ENCODE measurements around the gene GIGYF2. TPM values are rescaled to one million over a fixed set of nuclear protein-coding genes. Genes with fewer than 3 reads are reported as not detected.

GIGYF2 gene
- total RNA-seq, 1 experiment from 2014 or later: 40.4 TPM

DNA sequence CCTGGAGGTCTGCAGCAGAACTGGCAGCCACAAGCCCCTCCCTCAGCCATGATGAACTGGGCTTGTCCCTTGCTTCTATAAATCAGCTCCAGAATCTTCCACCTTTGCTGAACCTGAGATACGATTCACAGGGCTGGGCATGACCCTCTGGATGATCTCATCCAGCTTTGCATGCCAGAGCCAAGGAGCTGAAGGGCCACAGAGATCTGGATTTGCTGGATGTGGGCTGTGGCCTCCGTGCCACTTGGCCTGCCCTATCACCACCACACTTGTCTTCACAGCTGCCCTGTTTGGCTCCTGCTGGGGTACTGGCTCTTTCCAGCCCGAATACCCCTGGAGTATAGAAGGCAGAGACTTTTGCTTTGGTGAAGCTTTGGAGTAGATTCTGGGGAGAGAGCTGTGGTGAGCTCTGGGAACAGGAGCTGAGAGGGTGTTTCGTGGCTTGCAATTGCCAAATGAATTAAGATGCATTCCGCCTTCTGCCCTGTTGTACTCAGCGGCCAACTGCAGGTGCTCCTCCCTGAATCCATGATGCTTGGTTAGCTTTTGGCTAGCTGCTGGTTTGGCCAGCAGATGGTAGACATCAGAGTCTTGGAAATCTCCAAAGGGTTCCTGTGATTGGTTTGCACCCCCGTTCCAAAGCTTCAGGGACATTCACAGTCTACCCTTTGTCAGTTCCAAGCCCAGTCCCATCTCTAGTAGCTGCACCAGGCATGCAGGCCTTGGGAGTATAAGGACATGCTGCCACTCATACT, 30.9 kb upstream of the GIGYF2 start:
- intact Hi-C loops (cut with micrococcal nuclease; ENCODE audit: unreplicated experiment): no loop called here
- H3K36me3 Mint-ChIP-seq (ENCODE audit: insufficient read depth, unreplicated experiment): peaks cover 6% of the 10 kb centered on the region
- H3K9me3 Mint-ChIP-seq (ENCODE audit: unreplicated experiment): no peaks in the 10 kb centered on the region
- no peaks in the 10 kb centered on the region for H3K27me3 Mint-ChIP-seq (ENCODE audit: insufficient read depth, unreplicated experiment)
- ChIA-PET CTCF (no interaction called here), POLR2A (no interaction called here)
- TF ChIP-seq, protein P1, sequence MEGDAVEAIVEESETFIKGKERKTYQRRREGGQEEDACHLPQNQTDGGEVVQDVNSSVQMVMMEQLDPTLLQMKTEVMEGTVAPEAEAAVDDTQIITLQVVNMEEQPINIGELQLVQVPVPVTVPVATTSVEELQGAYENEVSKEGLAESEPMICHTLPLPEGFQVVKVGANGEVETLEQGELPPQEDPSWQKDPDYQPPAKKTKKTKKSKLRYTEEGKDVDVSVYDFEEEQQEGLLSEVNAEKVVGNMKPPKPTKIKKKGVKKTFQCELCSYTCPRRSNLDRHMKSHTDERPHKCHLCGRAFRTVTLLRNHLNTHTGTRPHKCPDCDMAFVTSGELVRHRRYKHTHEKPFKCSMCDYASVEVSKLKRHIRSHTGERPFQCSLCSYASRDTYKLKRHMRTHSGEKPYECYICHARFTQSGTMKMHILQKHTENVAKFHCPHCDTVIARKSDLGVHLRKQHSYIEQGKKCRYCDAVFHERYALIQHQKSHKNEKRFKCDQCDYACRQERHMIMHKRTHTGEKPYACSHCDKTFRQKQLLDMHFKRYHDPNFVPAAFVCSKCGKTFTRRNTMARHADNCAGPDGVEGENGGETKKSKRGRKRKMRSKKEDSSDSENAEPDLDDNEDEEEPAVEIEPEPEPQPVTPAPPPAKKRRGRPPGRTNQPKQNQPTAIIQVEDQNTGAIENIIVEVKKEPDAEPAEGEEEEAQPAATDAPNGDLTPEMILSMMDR (IDR thresholded peaks at IDR 0.05; ENCODE audit: insufficient read depth in 1 of 2, low read depth in 1 of 2, low read length in 1 of 2, severe bottlenecking in 1 of 2, unreplicated experiment in 1 of 2): no peak
- H3K4me3 Mint-ChIP-seq (ENCODE audit: unreplicated experiment): no peak overlapping the region
- Histone ChIP-seq H3K9me3 (no peaks in the 10 kb centered on the region), H3K4me3 (ENCODE audit: low read depth, low read length) (no peak overlapping the region), H3K36me3 (ENCODE audit: control insufficient read depth, insufficient read depth, low read length) (no peaks in the 10 kb centered on the region), H3K27me3 (replicated peaks; ENCODE audit: control insufficient read depth, insufficient read depth, low read length) (no peaks in the 10 kb centered on the region), H3K4me1 (no peaks in the 10 kb centered on the region)
- no peak overlapping the region for H3K27ac Mint-ChIP-seq (ENCODE audit: unreplicated experiment)
- H3K4me1 Mint-ChIP-seq (ENCODE audit: low read depth, unreplicated experiment): no peaks in the 10 kb centered on the region
- BruUV-seq (replicated peaks): no TSS peak
- no peak for DNase-seq

DNA sequence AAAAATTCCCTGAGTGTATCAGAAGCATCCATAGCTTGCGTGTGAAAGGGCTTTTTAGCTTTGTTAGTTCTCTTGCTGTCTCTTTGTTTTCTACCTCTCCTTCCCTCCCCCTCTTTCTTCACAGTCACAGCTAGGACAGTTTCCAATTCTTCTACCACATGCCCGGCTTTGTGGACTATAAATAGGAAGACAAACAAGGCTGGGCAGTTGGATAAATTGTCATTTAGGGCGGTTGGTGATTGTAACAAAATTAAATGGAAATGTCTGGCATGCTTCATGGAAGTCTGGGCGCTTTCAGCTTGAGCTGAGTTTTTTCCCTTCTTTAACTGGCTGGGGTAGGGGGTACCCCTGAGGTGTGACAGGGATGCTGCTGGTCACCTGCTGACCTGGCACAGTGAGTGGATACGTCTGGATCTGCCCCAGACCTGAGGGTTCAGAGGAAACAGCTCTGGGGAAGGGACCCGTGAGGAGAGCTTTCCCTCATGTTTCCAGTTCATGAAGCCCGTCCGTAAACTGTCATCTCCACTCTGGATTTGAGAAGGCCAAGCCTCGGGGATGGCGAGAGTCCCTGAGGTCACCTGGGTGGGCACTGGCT, 29.0 kb upstream of the GIGYF2 start:
- Mint-ChIP-seq H3K36me3 (ENCODE audit: insufficient read depth, unreplicated experiment) (peaks cover 6% of the 10 kb centered on the region), H3K4me3 (ENCODE audit: unreplicated experiment) (no peak overlapping the region)
- CTCF ChIA-PET: interaction anchor here (1.1 kb wide), 1 partner anchor 63 kb away, joined by 3 read pairs; no protein-coding TSS in a partner anchor

DNA sequence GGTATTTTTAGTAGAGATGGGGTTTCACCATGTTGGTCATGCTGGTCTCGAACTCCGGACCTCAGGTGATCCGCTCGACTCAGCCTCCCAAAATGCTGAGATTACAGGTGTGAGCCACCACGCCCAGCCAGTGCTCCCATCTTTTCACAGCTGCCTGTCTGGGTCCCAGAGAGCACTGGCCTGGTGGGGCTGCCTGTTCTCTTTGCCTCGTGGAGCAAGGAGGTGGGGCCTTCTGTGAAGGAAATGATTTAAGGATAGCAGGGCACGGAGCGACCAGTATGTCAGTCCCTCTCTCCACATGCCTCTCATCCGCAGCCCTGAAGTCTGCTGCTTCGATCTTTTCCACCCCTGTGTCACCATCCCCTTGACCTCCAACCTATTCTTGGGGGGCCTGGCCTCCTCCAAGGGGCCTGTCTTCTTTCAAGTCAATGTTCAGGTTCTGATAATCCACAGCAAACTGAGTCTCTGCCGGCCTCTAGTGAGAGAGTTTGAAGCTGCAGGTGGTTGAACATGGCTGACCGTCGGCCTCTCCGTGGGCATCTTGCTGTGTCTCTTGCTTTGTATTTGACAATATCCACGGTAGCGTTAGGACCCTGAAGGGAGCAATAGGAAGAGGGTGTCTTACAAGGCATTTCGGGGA, 28.2 kb upstream of the GIGYF2 start:
- Histone ChIP-seq H3K4me3 (ENCODE audit: low read depth, low read length) (no peak overlapping the region), H3K9me3 (no peaks in the 10 kb centered on the region), H3K27me3 (replicated peaks; ENCODE audit: control insufficient read depth, insufficient read depth, low read length) (no peaks in the 10 kb centered on the region), H3K4me1 (no peaks in the 10 kb centered on the region), H3K36me3 (ENCODE audit: control insufficient read depth, insufficient read depth, low read length) (no peaks in the 10 kb centered on the region)
- Mint-ChIP-seq H3K9me3 (ENCODE audit: unreplicated experiment) (no peaks in the 10 kb centered on the region), H3K27ac (ENCODE audit: unreplicated experiment) (no peak overlapping the region), H3K4me3 (ENCODE audit: unreplicated experiment) (no peak overlapping the region), H3K36me3 (ENCODE audit: insufficient read depth, unreplicated experiment) (peaks cover 6% of the 10 kb centered on the region), H3K4me1 (ENCODE audit: low read depth, unreplicated experiment) (no peaks in the 10 kb centered on the region), H3K27me3 (ENCODE audit: insufficient read depth, unreplicated experiment) (no peaks in the 10 kb centered on the region)
- ChIA-PET POLR2A (no interaction called here), CTCF (interaction anchor here (1.0 kb wide), 1 partner anchor 63 kb away, joined by 3 read pairs; no protein-coding TSS in a partner anchor)
- intact Hi-C loops (cut with micrococcal nuclease; ENCODE audit: unreplicated experiment): loop anchor here (1.0 kb wide), 1 partner anchor 63 kb away; no protein-coding TSS in a partner anchor
- TF ChIP-seq, protein P1 (IDR thresholded peaks at IDR 0.05; ENCODE audit: insufficient read depth in 1 of 2, low read depth in 1 of 2, low read length in 1 of 2, severe bottlenecking in 1 of 2, unreplicated experiment in 1 of 2): peak; percentile 21 to 52
- peak in 1 of 2 experiments; percentile 18 for DNase-seq
- BruUV-seq (replicated peaks): no TSS peak

More for the DNA sequence above, 29.0 kb upstream of the GIGYF2 start:
- Mint-ChIP-seq H3K9me3 (ENCODE audit: unreplicated experiment) (no peaks in the 10 kb centered on the region), H3K27me3 (ENCODE audit: insufficient read depth, unreplicated experiment) (no peaks in the 10 kb centered on the region), H3K4me1 (ENCODE audit: low read depth, unreplicated experiment) (no peaks in the 10 kb centered on the region), H3K27ac (ENCODE audit: unreplicated experiment) (no peak overlapping the region)
- no peak for DNase-seq
- Histone ChIP-seq H3K9me3 (no peaks in the 10 kb centered on the region), H3K36me3 (ENCODE audit: control insufficient read depth, insufficient read depth, low read length) (no peaks in the 10 kb centered on the region), H3K27me3 (replicated peaks; ENCODE audit: control insufficient read depth, insufficient read depth, low read length) (no peaks in the 10 kb centered on the region), H3K4me1 (no peaks in the 10 kb centered on the region), H3K4me3 (ENCODE audit: low read depth, low read length) (no peak overlapping the region)
- POLR2A ChIA-PET: no interaction called here
- BruUV-seq (replicated peaks): no TSS peak
- intact Hi-C loops (cut with micrococcal nuclease; ENCODE audit: unreplicated experiment): no loop called here
- TF ChIP-seq, protein P1 (IDR thresholded peaks at IDR 0.05; ENCODE audit: insufficient read depth in 1 of 2, low read depth in 1 of 2, low read length in 1 of 2, severe bottlenecking in 1 of 2, unreplicated experiment in 1 of 2): no peak
